K562 (cell line): ENCODE results near the gene CTXN1. TPM values are rescaled to one million over a fixed set of nuclear protein-coding genes. Genes with fewer than 3 reads are reported as not detected.

Experiments
- ATAC-seq: fragments of 200-7000 bp; cut with Tn5 transposase; 3 replicates; pipeline ENCODE4 v1.9.1; 2020; ENCODE audit warnings: moderate library complexity
- BruUV-seq: library from RNA; stranded (reverse); fragments of 400-500 nt; replicated peaks from 2 replicates; lab custom pipeline; 2021; lab: Mats Ljungman, UMichigan
- CTCF ChIA-PET: fragments of 300-600 bp; formaldehyde crosslinking; extraction: SDS; loops from one replicate; lab custom pipeline; 2021; ENCODE audit warnings: low intra/inter-chr PET ratio; lab: Yijun Ruan, JAX
- POLR2A ChIA-PET: fragments of 300-600, 350-650 bp; sonication (Branson Sonifier 250); formaldehyde crosslinking; extraction: SDS; loops from one replicate; lab custom pipeline; 2021; ENCODE audit warnings: antibody characterized with exemption, inconsistent platforms; lab: Yijun Ruan, JAX
- DNase-seq, 4 experiments: peaks; one replicate each; pipeline versions ENCODE4 v3.0.0 to v3.0.0-alpha.2; 2011 to 2018; ENCODE audit warnings: low spot score in 3 of 4, mixed read lengths in 3 of 4; ENCODE audit errors: extremely low read depth in 1 of 4
- FAIRE-seq: peaks from 2 replicates; lab custom pipeline; 2011; peaks lifted over from hg19 to GRCh38; lab: Jason Lieb, UNC
- H2AFZ ChIP-seq: 2 replicates; pipeline ENCODE4 v1.6.0; 2011; ENCODE audit warnings: low read depth, low read length, control low read depth, inconsistent platforms
- H3K27ac ChIP-seq: fragments of 200-600 bp; 3 replicates; pipeline ENCODE4 v1.8.0; 2011; ENCODE audit warnings: low read depth, mild to moderate bottlenecking, control low read depth, inconsistent platforms, low read length, moderate library complexity, mixed read lengths; ENCODE audit errors: extremely low read depth
- H3K27me3 ChIP-seq, 2 experiments: fragments of 300-600 bp in 1 of 2; 2 replicates in 1 of 2; 3 replicates in 1 of 2; pipeline versions ENCODE4 v1.6.0 to v1.8.0; 2011; ENCODE audit warnings: inconsistent platforms in 2 of 2, low read length in 2 of 2, mild to moderate bottlenecking in 1 of 2, mixed read lengths in 1 of 2, moderate library complexity in 1 of 2; ENCODE audit not compliant: control insufficient read depth in 2 of 2, insufficient read depth in 2 of 2
- H3K36me3 ChIP-seq: fragments of 300-600 bp; 3 replicates; pipeline ENCODE4 v1.8.0; 2011; ENCODE audit warnings: mild to moderate bottlenecking, low read length, inconsistent platforms; ENCODE audit not compliant: control insufficient read depth, insufficient read depth
- H3K4me1 ChIP-seq, 2 experiments: fragments of 200-600 bp in 1 of 2; replicated peaks in 1 of 2; 2 replicates in 1 of 2; 3 replicates in 1 of 2; pipeline versions ENCODE4 v1.5.1 to v1.8.0; 2011; ENCODE audit warnings: inconsistent platforms in 2 of 2, low read length in 2 of 2, mild to moderate bottlenecking in 1 of 2, mixed read lengths in 1 of 2, moderate library complexity in 1 of 2; ENCODE audit not compliant: control insufficient read depth in 2 of 2, insufficient read depth in 2 of 2
- H3K4me2 ChIP-seq: 2 replicates; pipeline ENCODE4 v1.6.1; 2011; ENCODE audit warnings: low read length, control low read depth, inconsistent platforms, mixed read lengths; ENCODE audit not compliant: insufficient read depth
- H3K4me3 ChIP-seq: fragments of 200-600 bp; sonication (generic), shearing (Covaris generic); 2 replicates; pipeline ENCODE4 v1.5.1; 2016; ENCODE audit warnings: control low read depth, inconsistent platforms
- H3K79me2 ChIP-seq: fragments of 200-600 bp; 3 replicates; pipeline ENCODE4 v1.8.0; 2011; ENCODE audit warnings: low read length, inconsistent platforms; ENCODE audit not compliant: control insufficient read depth, insufficient read depth
- H3K9ac ChIP-seq, 2 experiments: 2 replicates each; pipeline versions ENCODE4 v1.6.0 to v1.6.1; 2011; ENCODE audit warnings: low read depth in 2 of 2, low read length in 2 of 2, control low read depth in 1 of 2, inconsistent platforms in 1 of 2, mild to moderate bottlenecking in 1 of 2, mixed read lengths in 1 of 2; ENCODE audit not compliant: insufficient read depth in 1 of 2
- H3K9me1 ChIP-seq: one replicate; pipeline ENCODE4 v1.6.0; 2011; ENCODE audit warnings: inconsistent platforms, mild to moderate bottlenecking, low read length, moderate library complexity; ENCODE audit not compliant: control insufficient read depth, insufficient read depth
- H3K9me3 ChIP-seq: replicated peaks from 2 replicates; pipeline ENCODE4 v1.5.1; 2011; ENCODE audit warnings: low read depth, low read length, inconsistent platforms; ENCODE audit not compliant: control insufficient read depth, insufficient read depth
- H4K20me1 ChIP-seq: replicated peaks from 2 replicates; pipeline ENCODE4 v1.6.1; 2011; ENCODE audit warnings: low read length, inconsistent platforms, mixed read lengths; ENCODE audit not compliant: control insufficient read depth, insufficient read depth
- CBFB ChIP-seq: sonication (generic); formaldehyde crosslinking; IDR thresholded peaks from 2 replicates; pipeline ENCODE4 v1.4.0; 2020; ENCODE audit warnings: mild to moderate bottlenecking, missing genetic modification reagents
- CTBP1 ChIP-seq: fragments of 450-650 bp; IDR thresholded peaks from 2 replicates; pipeline ENCODE4 v1.6.1; 2016; ENCODE audit warnings: borderline replicate concordance
- EGR1 ChIP-seq: fragments of 450-650 bp; conservative IDR thresholded peaks from 2 replicates; pipeline ENCODE4 v1.6.1; 2017; ENCODE audit warnings: mild to moderate bottlenecking
- EZH2 ChIP-seq: IDR thresholded peaks from 2 replicates; pipeline ENCODE4 v1.6.1; 2012; ENCODE audit warnings: low read depth, mild to moderate bottlenecking, inconsistent platforms, low read length, borderline replicate concordance
- MBD2 ChIP-seq: sonication (generic); IDR thresholded peaks from 2 replicates; pipeline ENCODE4 v1.6.1; 2016; ENCODE audit warnings: low read depth, borderline replicate concordance
- NFE2 ChIP-seq: IDR thresholded peaks from 2 replicates; pipeline ENCODE4 v1.6.1; 2014; ENCODE audit warnings: antibody characterized with exemption, low read depth
- PYGO2 ChIP-seq: fragments of 450-650 bp; IDR thresholded peaks from 2 replicates; pipeline ENCODE4 v1.6.1; 2016; ENCODE audit warnings: mild to moderate bottlenecking, missing genetic modification characterization, moderate library complexity, missing compliant biosample characterization
- RAD51 ChIP-seq: fragments of 450-650 bp; IDR thresholded peaks from 2 replicates; pipeline ENCODE4 v1.7.1; 2016; ENCODE audit warnings: low read depth, mild to moderate bottlenecking, borderline replicate concordance
- SMAD3 ChIP-seq: fragments of 450-650 bp; formaldehyde crosslinking; conservative IDR thresholded peaks from 2 replicates; pipeline ENCODE4 v1.4.0; 2020; ENCODE audit warnings: mild to moderate bottlenecking
- SUPT5H ChIP-seq: fragments of 450-650 bp; IDR thresholded peaks from 2 replicates; pipeline ENCODE4 v1.6.1; 2016
- ZFP36 ChIP-seq: fragments of 150-350 bp; IDR thresholded peaks from 2 replicates; pipeline ENCODE4 v1.6.1; 2018; ENCODE audit warnings: low read length, low read depth; ENCODE audit not compliant: partially characterized antibody
- ZNF354B ChIP-seq: fragments of 250-450 bp; sonication (Bioruptor Pico); IDR thresholded peaks from 2 replicates; pipeline ENCODE4 v1.4.0; 2020
- ZNF551 ChIP-seq: fragments of 250-450 bp; sonication (Bioruptor Pico); IDR thresholded peaks from 2 replicates; pipeline ENCODE4 v1.5.0; 2021; ENCODE audit warnings: mild to moderate bottlenecking, moderate library complexity
- WGBS: fragments of 100-300 bp; shearing (Covaris generic); methylation state at CpG from one replicate; pipeline ENCODE4 v1.1.6; 2016; ENCODE audit warnings: low coverage, mixed read lengths; ENCODE audit not compliant: insufficient coverage; ENCODE audit errors: missing lambda C conversion rate; 5-methylcytosine and 5-hydroxymethylcytosine counted together
- in situ Hi-C: fragments of 300-500 bp; cut with MboI; formaldehyde crosslinking; loops from 4 replicates; pipeline ENCODE4 v1.15.0; 2018; ENCODE audit warnings: inconsistent platforms, mixed read lengths
- intact Hi-C: fragments of 100-400 bp; cut with micrococcal nuclease; formaldehyde crosslinking; loops from 2 replicates; pipeline ENCODE4 v1.14.2; 2022
- polyA plus RNA-seq, 8 experiments: library from polyadenylated mRNA; depleted of rRNA in 4 of 8; stranded (reverse) in 5 of 8; unstranded in 3 of 8; fragments of >200 nt; fragmentation: Nextera tagmentation in 2 of 8; fragmentation: Illumina TruSeq in 1 of 8; extraction: Ambion mirVana in 2 of 8; extraction: Trizol in 1 of 8; gene quantifications; 2 replicates each; pipeline versions ENCODE4 v1.2.1 to v1.2.3, GENCODE V29; 2011 to 2014; ENCODE audit warnings: inconsistent platforms in 1 of 8, missing spikeins in 1 of 8
- total RNA-seq, 7 experiments: library from RNA; depleted of rRNA in 6 of 7; stranded (reverse); fragments of >200 nt in 6 of 7; fragmentation: Illumina TruSeq in 2 of 7; extraction: Trizol in 2 of 7; gene quantifications; 2 replicates each; pipeline versions ENCODE4 v1.2.1 to v1.2.3, GENCODE V29; 2011 to 2021; ENCODE audit warnings: low replicate concordance in 1 of 7
- TF ChIP-seq, protein P1 (sequence below): fragments of 450-650 bp; IDR thresholded peaks from 2 replicates; pipeline ENCODE4 v1.7.1; 2018; ENCODE audit warnings: mild to moderate bottlenecking, low read depth; ENCODE audit not compliant: partially characterized antibody
- TF ChIP-seq, protein P2 (sequence below), 2 experiments: fragments of 450-650 bp in 1 of 2; sonication (generic) in 1 of 2; formaldehyde crosslinking; conservative IDR thresholded peaks; 2 replicates each; pipeline versions ENCODE4 v1.4.0 to v1.8.1; 2020 to 2022; ENCODE audit warnings: mild to moderate bottlenecking in 1 of 2, missing genetic modification reagents in 1 of 2
- TF ChIP-seq, protein P3 (sequence below): fragments of 450-650 bp; IDR thresholded peaks from 2 replicates; pipeline ENCODE4 v1.6.1; 2017; ENCODE audit warnings: mild to moderate bottlenecking, moderate library complexity
- TF ChIP-seq, protein P4 (sequence below): conservative IDR thresholded peaks from 2 replicates; pipeline ENCODE4 v1.6.1; 2011; ENCODE audit warnings: low read depth, mild to moderate bottlenecking, low read length; ENCODE audit not compliant: control insufficient read depth

Gene CTXN1
- total and polyA plus RNA-seq, 9 of the 15 experiments (the other 6 are each of a cell fraction or from before 2014, with no cell fraction given) = 0.15 to 37.4 (median 1.8) TPM; not detected in 2

DNA sequence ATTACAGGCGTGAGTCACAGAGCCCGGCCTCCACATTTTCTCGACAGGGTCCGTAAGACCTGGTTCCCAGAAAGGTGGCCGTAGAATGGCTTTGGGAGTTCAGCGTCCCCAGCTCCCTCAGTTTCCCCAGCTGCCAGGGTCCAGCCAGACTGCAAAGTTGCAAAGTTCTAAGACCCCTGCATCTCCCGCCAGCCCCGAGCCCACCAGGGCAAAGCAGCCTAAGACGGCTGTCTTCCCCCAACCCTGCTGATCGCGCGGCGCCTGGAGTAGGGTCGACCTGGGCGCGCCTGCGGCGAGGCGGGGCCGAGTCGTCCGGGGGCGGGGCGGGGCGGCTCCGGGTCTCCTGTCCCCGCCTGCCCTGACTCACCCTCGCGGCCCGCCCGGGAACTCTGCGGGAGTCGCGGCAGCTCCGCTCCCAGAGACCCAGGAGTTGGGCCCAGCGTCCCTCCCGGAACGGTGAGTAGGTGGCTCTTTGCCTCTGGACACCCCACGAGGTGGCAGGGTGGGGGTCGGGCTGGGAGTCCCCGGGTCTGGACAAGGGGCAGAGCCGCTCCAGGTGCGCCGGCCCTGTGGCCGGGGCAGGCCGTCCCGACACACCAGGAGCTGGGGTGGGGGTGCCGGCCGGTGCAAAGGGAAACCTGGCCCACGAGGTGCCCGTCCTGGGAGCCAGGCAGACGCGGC, 37.6 kb downstream of the CTXN1 start, which contains the start of gene LRRC8E:
LRRC8E (plus strand) TSS at position 366 of the 681 bp plus-strand sequence. CDS start 7,094 bp downstream, outside the sequence.
- Histone ChIP-seq H3K4me2 (peak within 1 kb of the TSS; percentile 82), H3K4me3 (peak within 1 kb of the TSS; percentile 65), H3K4me1 (peaks cover 10 to 35% of the 10 kb centered on the region in 2 experiments), H4K20me1 (no peaks in the 10 kb centered on the region), H3K27me3 (no peaks in the 10 kb centered on the region), H3K9me1 (no peaks in the 10 kb centered on the region), H3K36me3 (no peaks in the 10 kb centered on the region), H3K9me3 (no peaks in the 10 kb centered on the region), H3K27ac (peak within 1 kb of the TSS; percentile 61; the same call in 2 of the 3 replicates), H3K79me2 (peaks cover 5% of the 10 kb centered on the region; the same call in 2 of the 3 replicates), H3K9ac (peak within 1 kb of the TSS; percentile 73 to 94), H2AFZ (peak within 1 kb of the TSS; percentile 93)
- under 1% methylated on average over 24 of the region's 53 CpGs for WGBS
- peak; percentile 89 to 91 (median 90) for DNase-seq
- in situ Hi-C loops (no loop called here), intact Hi-C loops (no loop called here)
- POLR2A ChIA-PET = interaction anchor here (0.6 to 8.2 kb wide), 5 partner anchors 9 to 55 kb away, joined by 3 to 72 read pairs (median 5); partner anchors contain the start of genes MAP2K7 and TIMM44
- BruUV-seq = no TSS peak
- CTCF ChIA-PET = no interaction called here
- FAIRE-seq = peak; percentile 48
- peak; percentile 99 for ATAC-seq
- TF ChIP-seq MBD2 (no peak), RAD51 (no peak), ZNF354B (CRISPR knock-in tag) (no peak), EGR1 (peak; percentile 36; the same call in 1 of the 2 replicates), ZNF551 (CRISPR knock-in tag) (no peak), NFE2 (no peak), ZFP36 (no peak), PYGO2 (tag) (no peak), EZH2 (no peak), CBFB (no peak), SUPT5H (peak; percentile 79), SMAD3 (CRISPR knock-in tag) (no peak), CTBP1 (peak; percentile 14; the same call in 1 of the 2 replicates)
- TF ChIP-seq, protein P1, sequence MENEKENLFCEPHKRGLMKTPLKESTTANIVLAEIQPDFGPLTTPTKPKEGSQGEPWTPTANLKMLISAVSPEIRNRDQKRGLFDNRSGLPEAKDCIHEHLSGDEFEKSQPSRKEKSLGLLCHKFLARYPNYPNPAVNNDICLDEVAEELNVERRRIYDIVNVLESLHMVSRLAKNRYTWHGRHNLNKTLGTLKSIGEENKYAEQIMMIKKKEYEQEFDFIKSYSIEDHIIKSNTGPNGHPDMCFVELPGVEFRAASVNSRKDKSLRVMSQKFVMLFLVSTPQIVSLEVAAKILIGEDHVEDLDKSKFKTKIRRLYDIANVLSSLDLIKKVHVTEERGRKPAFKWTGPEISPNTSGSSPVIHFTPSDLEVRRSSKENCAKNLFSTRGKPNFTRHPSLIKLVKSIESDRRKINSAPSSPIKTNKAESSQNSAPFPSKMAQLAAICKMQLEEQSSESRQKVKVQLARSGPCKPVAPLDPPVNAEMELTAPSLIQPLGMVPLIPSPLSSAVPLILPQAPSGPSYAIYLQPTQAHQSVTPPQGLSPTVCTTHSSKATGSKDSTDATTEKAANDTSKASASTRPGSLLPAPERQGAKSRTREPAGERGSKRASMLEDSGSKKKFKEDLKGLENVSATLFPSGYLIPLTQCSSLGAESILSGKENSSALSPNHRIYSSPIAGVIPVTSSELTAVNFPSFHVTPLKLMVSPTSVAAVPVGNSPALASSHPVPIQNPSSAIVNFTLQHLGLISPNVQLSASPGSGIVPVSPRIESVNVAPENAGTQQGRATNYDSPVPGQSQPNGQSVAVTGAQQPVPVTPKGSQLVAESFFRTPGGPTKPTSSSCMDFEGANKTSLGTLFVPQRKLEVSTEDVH = no peak
- TF ChIP-seq, protein P2, sequence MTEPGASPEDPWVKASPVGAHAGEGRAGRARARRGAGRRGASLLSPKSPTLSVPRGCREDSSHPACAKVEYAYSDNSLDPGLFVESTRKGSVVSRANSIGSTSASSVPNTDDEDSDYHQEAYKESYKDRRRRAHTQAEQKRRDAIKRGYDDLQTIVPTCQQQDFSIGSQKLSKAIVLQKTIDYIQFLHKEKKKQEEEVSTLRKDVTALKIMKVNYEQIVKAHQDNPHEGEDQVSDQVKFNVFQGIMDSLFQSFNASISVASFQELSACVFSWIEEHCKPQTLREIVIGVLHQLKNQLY (CRISPR knock-in tag; conservative IDR thresholded peaks at IDR 0.05) = no peak
- TF ChIP-seq, protein P3, sequence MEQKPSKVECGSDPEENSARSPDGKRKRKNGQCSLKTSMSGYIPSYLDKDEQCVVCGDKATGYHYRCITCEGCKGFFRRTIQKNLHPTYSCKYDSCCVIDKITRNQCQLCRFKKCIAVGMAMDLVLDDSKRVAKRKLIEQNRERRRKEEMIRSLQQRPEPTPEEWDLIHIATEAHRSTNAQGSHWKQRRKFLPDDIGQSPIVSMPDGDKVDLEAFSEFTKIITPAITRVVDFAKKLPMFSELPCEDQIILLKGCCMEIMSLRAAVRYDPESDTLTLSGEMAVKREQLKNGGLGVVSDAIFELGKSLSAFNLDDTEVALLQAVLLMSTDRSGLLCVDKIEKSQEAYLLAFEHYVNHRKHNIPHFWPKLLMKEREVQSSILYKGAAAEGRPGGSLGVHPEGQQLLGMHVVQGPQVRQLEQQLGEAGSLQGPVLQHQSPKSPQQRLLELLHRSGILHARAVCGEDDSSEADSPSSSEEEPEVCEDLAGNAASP = no peak
- TF ChIP-seq, protein P4, sequence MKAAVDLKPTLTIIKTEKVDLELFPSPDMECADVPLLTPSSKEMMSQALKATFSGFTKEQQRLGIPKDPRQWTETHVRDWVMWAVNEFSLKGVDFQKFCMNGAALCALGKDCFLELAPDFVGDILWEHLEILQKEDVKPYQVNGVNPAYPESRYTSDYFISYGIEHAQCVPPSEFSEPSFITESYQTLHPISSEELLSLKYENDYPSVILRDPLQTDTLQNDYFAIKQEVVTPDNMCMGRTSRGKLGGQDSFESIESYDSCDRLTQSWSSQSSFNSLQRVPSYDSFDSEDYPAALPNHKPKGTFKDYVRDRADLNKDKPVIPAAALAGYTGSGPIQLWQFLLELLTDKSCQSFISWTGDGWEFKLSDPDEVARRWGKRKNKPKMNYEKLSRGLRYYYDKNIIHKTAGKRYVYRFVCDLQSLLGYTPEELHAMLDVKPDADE = peak; percentile 65; the same call in 1 of the 2 replicates
